Mesodermal cell (in vitro differentiated cells): ENCODE results near the gene LMAN2L.

Experiments
- H3K27ac ChIP-seq: 2 replicates; pipeline ENCODE4 v1.7.0; 2013; ENCODE audit warnings: mild to moderate bottlenecking, low read depth, low read length, moderate library complexity; ENCODE audit not compliant: severe bottlenecking
- H3K36me3 ChIP-seq: 2 replicates; pipeline ENCODE4 v1.7.1; 2013; ENCODE audit warnings: mild to moderate bottlenecking, low read length, moderate library complexity; ENCODE audit not compliant: control insufficient read depth, insufficient read depth
- H3K4me1 ChIP-seq: one replicate; pipeline ENCODE4 v1.7.1; 2013; ENCODE audit warnings: mild to moderate bottlenecking, low read length; ENCODE audit not compliant: insufficient read depth, control insufficient read depth, poor library complexity, severe bottlenecking
- H3K4me3 ChIP-seq: 2 replicates; pipeline ENCODE4 v1.7.0; 2013; ENCODE audit warnings: low read length, control low read depth, mild to moderate bottlenecking; ENCODE audit not compliant: insufficient read depth, poor library complexity, severe bottlenecking; ENCODE audit errors: extremely low read depth
- H3K9me3 ChIP-seq: 2 replicates; pipeline ENCODE4 v1.7.1; 2013; ENCODE audit warnings: mild to moderate bottlenecking, low read length, moderate library complexity; ENCODE audit not compliant: control insufficient read depth
- WGBS, 2 experiments: methylation state at CpG; one replicate each; pipeline ENCODE4 v1.1.5; 2013; ENCODE audit warnings: missing lambda C conversion rate in 2 of 2; ENCODE audit not compliant: insufficient coverage in 2 of 2; 5-methylcytosine and 5-hydroxymethylcytosine counted together

The LMAN2L gene

DNA sequence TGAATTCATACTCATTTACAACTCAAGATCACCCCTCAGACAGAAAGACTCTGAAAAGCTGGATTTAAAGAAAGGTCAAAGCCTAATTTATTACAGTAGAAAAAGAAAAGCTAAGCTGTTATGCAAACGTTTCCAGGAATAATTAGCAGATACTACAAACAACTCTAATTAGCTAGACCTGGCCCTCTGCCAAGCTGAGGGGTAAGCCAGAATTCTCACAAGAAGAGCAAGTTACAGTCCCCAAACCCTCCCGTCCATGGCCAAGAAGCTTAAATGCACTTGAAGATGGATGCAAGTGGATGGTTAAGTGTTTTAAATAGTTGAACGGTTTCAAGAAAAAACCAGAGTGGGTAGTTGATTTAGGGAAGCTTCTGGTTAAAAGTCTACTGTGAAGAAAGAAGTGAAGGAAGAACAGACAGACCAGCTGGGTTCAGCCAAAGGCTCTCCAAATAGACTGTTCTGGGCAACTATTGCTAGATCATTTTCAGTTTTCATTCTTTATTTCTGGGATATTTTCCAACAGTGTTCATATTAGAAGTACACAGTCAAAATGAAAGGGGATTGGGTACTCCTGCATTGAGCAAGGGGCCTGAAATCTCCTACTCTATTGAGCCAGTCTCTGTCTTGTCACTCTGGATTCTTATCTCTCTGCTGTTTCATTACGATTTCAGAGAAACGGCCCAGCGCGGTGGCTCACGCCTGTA, 4.8 kb downstream of the LMAN2L start:
- H3K4me3 ChIP-seq, result no peak overlapping the region
- no peaks in the 10 kb centered on the region for H3K9me3 ChIP-seq
- H3K4me1 ChIP-seq, result peaks cover 4% of the 10 kb centered on the region
- peaks cover 74% of the 10 kb centered on the region for H3K36me3 ChIP-seq
- no peak overlapping the region for H3K27ac ChIP-seq
- 93 to 97% methylated on average over 2 to 5 of the region's 8 CpGs for WGBS, 2 experiments

DNA sequence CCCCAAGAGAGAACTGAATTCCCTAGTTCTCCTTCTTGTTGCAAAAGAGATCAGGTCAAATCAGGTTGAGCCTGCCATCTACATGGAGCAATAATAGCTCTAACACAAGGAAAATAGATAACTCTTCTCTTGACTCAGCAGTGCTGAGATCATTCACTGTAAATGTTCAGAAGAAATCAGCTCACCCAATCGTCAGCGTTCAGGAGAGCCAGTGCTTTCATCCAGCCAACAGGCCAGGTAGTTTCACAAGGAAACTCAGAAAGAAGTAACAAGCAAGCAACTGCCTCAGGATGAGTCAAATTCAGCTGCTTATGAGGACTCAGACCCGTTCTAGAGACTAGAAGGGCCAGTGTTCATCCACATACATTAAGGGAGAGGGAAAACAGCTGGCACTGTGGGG, 5.9 kb downstream of the LMAN2L start:
- WGBS, 2 experiments, result 79 to 100% methylated on average over 3 of the region's 3 CpGs
- H3K36me3 ChIP-seq, result peaks cover 79% of the 10 kb centered on the region
- no peak overlapping the region for H3K27ac ChIP-seq
- H3K4me1 ChIP-seq, result peaks cover 1% of the 10 kb centered on the region
- H3K4me3 ChIP-seq, result no peak overlapping the region
- H3K9me3 ChIP-seq, result no peaks in the 10 kb centered on the region

GRCh38 chr2:96730212-96730611, 9.7 kb downstream of the LMAN2L start:
- Histone ChIP-seq H3K27ac (no peak overlapping the region), H3K36me3 (peaks cover 87% of the 10 kb centered on the region), H3K9me3 (no peaks in the 10 kb centered on the region), H3K4me3 (no peak overlapping the region), H3K4me1 (no peaks in the 10 kb centered on the region)
- WGBS, 2 experiments, result no CpG with 5 or more reads among the region's 2 CpGs

- Histone ChIP-seq H3K4me3 (no peak overlapping the region), H3K9me3 (no peaks in the 10 kb centered on the region), H3K27ac (no peak overlapping the region), H3K36me3 (peaks cover 84% of the 10 kb centered on the region), H3K4me1 (no peaks in the 10 kb centered on the region)
- 90 to 95% methylated on average over 6 to 7 of the region's 7 CpGs for WGBS, 2 experiments
These were observed 10.1 kb downstream of the LMAN2L start for GRCh38 chr2:96729748-96730147.

GRCh38 chr2:96727431-96727830, 12.4 kb downstream of the LMAN2L start:
- Histone ChIP-seq H3K9me3 (no peaks in the 10 kb centered on the region), H3K36me3 (peaks cover 73% of the 10 kb centered on the region), H3K27ac (no peak overlapping the region), H3K4me1 (no peaks in the 10 kb centered on the region), H3K4me3 (no peak overlapping the region)
- WGBS, 2 experiments, result 94 to 96% methylated on average over 3 of the region's 5 CpGs

- WGBS, 2 experiments, result 93 to 100% methylated on average over 3 of the region's 4 CpGs
- Histone ChIP-seq H3K4me1 (no peaks in the 10 kb centered on the region), H3K36me3 (peaks cover 68% of the 10 kb centered on the region), H3K9me3 (no peaks in the 10 kb centered on the region), H3K4me3 (no peak overlapping the region), H3K27ac (no peak overlapping the region)
These were observed 13.7 kb downstream of the LMAN2L start for GRCh38 chr2:96726131-96726530.

- Histone ChIP-seq H3K9me3 (no peaks in the 10 kb centered on the region), H3K27ac (no peak overlapping the region), H3K4me3 (no peak overlapping the region), H3K4me1 (no peaks in the 10 kb centered on the region), H3K36me3 (peaks cover 39% of the 10 kb centered on the region)
These were observed 23.5 kb downstream of the LMAN2L start for GRCh38 chr2:96716388-96716787.

GRCh38 chr2:96715658-96716057, 24.2 kb downstream of the LMAN2L start:
- Histone ChIP-seq H3K27ac (no peak overlapping the region), H3K9me3 (no peaks in the 10 kb centered on the region), H3K4me1 (no peaks in the 10 kb centered on the region), H3K4me3 (no peak overlapping the region), H3K36me3 (peaks cover 43% of the 10 kb centered on the region)
- WGBS, 2 experiments, result 94 to 100% methylated on average over 2 of the region's 5 CpGs

DNA sequence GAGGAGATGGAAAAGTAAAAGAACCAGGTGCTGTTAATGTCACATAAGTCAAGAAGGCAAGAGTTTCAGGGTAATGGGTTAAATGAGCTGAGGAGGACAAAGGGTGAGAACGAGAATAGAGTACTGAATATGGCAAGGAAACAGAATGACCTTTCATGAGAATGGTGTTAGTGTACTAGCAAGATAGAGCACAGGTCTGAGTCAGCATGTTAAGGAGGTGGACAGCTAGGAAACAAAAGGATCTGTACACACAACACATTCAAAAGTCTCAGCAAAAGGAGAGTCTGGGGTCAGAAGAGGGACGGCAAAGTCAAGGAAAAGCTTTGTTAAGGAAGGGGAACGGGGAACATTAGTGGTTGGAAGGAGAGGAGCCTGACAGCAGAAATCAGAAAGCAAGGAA, 28.9 kb downstream of the LMAN2L start:
- Histone ChIP-seq H3K27ac (no peak overlapping the region), H3K4me3 (no peak overlapping the region), H3K9me3 (no peaks in the 10 kb centered on the region), H3K4me1 (no peaks in the 10 kb centered on the region), H3K36me3 (peaks cover 80% of the 10 kb centered on the region)
- 90 to 100% methylated on average over 1 to 3 of the region's 3 CpGs for whole genome bisulfite sequencing, 2 experiments

DNA sequence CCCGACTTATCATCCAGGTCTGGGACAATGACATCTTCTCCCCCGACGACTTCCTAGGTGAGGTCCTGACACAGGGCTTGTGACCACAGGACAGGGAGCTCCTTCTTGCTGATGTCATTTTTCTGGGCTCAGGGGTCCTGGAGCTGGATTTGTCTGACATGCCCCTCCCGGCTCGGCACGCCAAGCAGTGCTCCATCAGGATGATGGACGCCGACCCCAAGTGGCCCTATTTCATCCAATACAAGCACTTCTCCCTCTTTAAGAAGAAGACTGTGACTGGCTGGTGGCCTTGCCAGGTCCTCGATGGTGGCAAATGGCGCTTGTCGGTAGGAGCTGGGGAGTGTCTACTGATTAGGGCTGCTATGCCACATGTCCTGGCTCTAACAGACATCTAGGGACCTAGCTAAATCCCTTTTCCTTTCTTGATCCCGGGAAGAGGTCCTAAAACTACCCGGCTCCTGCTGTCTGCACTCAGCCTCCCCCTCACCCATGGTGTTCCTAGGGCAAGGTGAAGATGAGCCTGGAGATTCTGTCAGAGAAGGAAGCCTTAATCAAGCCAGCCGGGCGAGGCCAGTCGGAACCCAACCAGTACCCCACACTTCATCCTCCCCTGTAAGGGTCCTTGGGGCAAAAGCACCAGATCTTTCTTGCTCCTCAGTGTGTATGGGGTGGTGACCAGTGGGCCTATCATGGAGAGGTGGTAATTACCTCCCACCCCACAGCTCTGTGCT, 36.7 kb downstream of the LMAN2L start:
- 96 to 97% methylated on average over 10 to 12 of the region's 16 CpGs for WGBS, 2 experiments
- Histone ChIP-seq H3K4me3 (no peak overlapping the region), H3K36me3 (peaks cover 47% of the 10 kb centered on the region), H3K27ac (no peak overlapping the region), H3K9me3 (no peaks in the 10 kb centered on the region), H3K4me1 (no peaks in the 10 kb centered on the region)

GRCh38 chr2:96702098-96702785, 37.6 kb downstream of the LMAN2L start:
- WGBS, 2 experiments, result 95 to 96% methylated on average over 13 to 16 of the region's 17 CpGs
- no peak overlapping the region for H3K27ac ChIP-seq
- no peaks in the 10 kb centered on the region for H3K9me3 ChIP-seq
- no peak overlapping the region for H3K4me3 ChIP-seq
- peaks cover 37% of the 10 kb centered on the region for H3K36me3 ChIP-seq
- no peaks in the 10 kb centered on the region for H3K4me1 ChIP-seq
